Ishikawa (cell line): ENCODE data around the gene RSRP1.

Experiments
- CEBPB ChIP-seq: IDR thresholded peaks from 2 replicates; pipeline ENCODE4 v1.6.1; 2012
- EGR1 ChIP-seq: IDR thresholded peaks from 2 replicates; pipeline ENCODE4 v1.6.1; 2012
- EP300 ChIP-seq: IDR thresholded peaks from 2 replicates; pipeline ENCODE4 v1.6.1; 2012; ENCODE audit warnings: borderline replicate concordance
- NFIC ChIP-seq: IDR thresholded peaks from 2 replicates; pipeline ENCODE4 v1.6.1; 2012
- RAD21 ChIP-seq: IDR thresholded peaks from 2 replicates; pipeline ENCODE4 v1.6.1; 2012; ENCODE audit warnings: low read depth
- TCF12 ChIP-seq: IDR thresholded peaks from 2 replicates; pipeline ENCODE4 v1.6.1; 2012; ENCODE audit warnings: low read depth
- YY1 ChIP-seq: IDR thresholded peaks from 2 replicates; pipeline ENCODE4 v1.6.1; 2012; ENCODE audit warnings: low read depth
- TF ChIP-seq, protein P1 (sequence below): IDR thresholded peaks from 2 replicates; pipeline ENCODE4 v1.6.1; 2012; ENCODE audit warnings: low read depth, mild to moderate bottlenecking
- TF ChIP-seq, protein P2 (sequence below): IDR thresholded peaks from 2 replicates; pipeline ENCODE4 v1.6.1; 2012

DNA sequence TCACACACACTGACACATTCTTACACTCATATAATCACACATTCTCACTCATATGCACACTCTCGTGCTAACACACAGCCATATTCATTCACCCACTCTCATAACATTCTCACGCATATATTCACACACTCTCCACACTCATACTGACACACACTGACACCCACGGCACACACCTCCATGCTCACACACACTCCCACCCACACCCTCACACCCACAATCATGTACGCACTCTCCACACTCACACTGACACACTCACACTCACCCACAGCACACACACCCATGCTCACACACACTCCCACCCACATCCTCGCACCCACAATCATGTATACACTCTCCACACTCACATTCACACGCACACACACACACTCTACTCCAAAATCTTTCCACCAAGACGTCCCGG, 53.2 kb downstream of the RSRP1 start:
- no peak for TF ChIP-seq EP300
- no peak for TF ChIP-seq TCF12
- no peak for TF ChIP-seq RAD21
- no peak for TF ChIP-seq CEBPB
- no peak for TF ChIP-seq EGR1
- TF ChIP-seq, protein P1, sequence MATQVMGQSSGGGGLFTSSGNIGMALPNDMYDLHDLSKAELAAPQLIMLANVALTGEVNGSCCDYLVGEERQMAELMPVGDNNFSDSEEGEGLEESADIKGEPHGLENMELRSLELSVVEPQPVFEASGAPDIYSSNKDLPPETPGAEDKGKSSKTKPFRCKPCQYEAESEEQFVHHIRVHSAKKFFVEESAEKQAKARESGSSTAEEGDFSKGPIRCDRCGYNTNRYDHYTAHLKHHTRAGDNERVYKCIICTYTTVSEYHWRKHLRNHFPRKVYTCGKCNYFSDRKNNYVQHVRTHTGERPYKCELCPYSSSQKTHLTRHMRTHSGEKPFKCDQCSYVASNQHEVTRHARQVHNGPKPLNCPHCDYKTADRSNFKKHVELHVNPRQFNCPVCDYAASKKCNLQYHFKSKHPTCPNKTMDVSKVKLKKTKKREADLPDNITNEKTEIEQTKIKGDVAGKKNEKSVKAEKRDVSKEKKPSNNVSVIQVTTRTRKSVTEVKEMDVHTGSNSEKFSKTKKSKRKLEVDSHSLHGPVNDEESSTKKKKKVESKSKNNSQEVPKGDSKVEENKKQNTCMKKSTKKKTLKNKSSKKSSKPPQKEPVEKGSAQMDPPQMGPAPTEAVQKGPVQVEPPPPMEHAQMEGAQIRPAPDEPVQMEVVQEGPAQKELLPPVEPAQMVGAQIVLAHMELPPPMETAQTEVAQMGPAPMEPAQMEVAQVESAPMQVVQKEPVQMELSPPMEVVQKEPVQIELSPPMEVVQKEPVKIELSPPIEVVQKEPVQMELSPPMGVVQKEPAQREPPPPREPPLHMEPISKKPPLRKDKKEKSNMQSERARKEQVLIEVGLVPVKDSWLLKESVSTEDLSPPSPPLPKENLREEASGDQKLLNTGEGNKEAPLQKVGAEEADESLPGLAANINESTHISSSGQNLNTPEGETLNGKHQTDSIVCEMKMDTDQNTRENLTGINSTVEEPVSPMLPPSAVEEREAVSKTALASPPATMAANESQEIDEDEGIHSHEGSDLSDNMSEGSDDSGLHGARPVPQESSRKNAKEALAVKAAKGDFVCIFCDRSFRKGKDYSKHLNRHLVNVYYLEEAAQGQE: no peak
- no peak for TF ChIP-seq YY1
- TF ChIP-seq NFIC: no peak
- TF ChIP-seq, protein P2, sequence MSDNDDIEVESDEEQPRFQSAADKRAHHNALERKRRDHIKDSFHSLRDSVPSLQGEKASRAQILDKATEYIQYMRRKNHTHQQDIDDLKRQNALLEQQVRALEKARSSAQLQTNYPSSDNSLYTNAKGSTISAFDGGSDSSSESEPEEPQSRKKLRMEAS: no peak
